ENCODE results near the gene CYP2U1. TPM values are rescaled to one million over a fixed set of nuclear protein-coding genes. Genes with fewer than 3 reads are reported as not detected.

CYP2U1 gene
- polyA plus RNA-seq, 1 of the 3 experiments (the other 2 are of a cell fraction) = 2.0 TPM

- no peak for TF ChIP-seq IRF3 (IDR thresholded peaks at IDR 0.05; ENCODE audit: low read depth, low read length)
- no peak for TF ChIP-seq NFIC (IDR thresholded peaks at IDR 0.05; ENCODE audit: borderline replicate concordance)
- TF ChIP-seq, protein P1, sequence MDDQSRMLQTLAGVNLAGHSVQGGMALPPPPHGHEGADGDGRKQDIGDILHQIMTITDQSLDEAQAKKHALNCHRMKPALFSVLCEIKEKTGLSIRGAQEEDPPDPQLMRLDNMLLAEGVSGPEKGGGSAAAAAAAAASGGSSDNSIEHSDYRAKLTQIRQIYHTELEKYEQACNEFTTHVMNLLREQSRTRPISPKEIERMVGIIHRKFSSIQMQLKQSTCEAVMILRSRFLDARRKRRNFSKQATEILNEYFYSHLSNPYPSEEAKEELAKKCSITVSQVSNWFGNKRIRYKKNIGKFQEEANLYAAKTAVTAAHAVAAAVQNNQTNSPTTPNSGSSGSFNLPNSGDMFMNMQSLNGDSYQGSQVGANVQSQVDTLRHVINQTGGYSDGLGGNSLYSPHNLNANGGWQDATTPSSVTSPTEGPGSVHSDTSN (IDR thresholded peaks at IDR 0.05) = peak; percentile 36
- TF ChIP-seq, protein P2, sequence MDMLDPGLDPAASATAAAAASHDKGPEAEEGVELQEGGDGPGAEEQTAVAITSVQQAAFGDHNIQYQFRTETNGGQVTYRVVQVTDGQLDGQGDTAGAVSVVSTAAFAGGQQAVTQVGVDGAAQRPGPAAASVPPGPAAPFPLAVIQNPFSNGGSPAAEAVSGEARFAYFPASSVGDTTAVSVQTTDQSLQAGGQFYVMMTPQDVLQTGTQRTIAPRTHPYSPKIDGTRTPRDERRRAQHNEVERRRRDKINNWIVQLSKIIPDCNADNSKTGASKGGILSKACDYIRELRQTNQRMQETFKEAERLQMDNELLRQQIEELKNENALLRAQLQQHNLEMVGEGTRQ (IDR thresholded peaks at IDR 0.05; ENCODE audit: borderline replicate concordance, low read depth, low read length) = no peak
- no peak for TF ChIP-seq EP300 (IDR thresholded peaks at IDR 0.05; ENCODE audit: borderline replicate concordance in 1 of 2, low read depth in 1 of 2, low read length in 1 of 2)
These were observed 35.1 kb upstream of the CYP2U1 start (continued) for GRCh38 chr4:107896158-107896645.

GRCh38 chr4:107896646-107897045 lies 34.7 kb upstream of the CYP2U1 start:
- no peak for DNase-seq

More at GRCh38 chr4:107896646-107897045, 34.7 kb upstream of the CYP2U1 start:
- Histone ChIP-seq H3K36me3 (replicated peaks in 1 of 2; ENCODE audit: control insufficient read depth in 1 of 2, insufficient read depth in 2 of 2, low read length in 1 of 2) (no peaks in the 10 kb centered on the region), H3K4me3 (ENCODE audit: low read depth in 2 of 2, low read length in 1 of 2) (no peak overlapping the region), H3K27me3 (ENCODE audit: insufficient read depth) (no peaks in the 10 kb centered on the region; the same call in none of the 2 replicates), H4K20me1 (ENCODE audit: insufficient read depth) (no peaks in the 10 kb centered on the region), H3K9me3 (no peaks in the 10 kb centered on the region), H3K4me2 (no peak overlapping the region; the same call in 1 of the 2 replicates), H3K9me2 (no peaks in the 10 kb centered on the region), H3F3A (replicated peaks; ENCODE audit: insufficient read depth) (peaks cover 8% of the 10 kb centered on the region), H3K27ac (ENCODE audit: low read depth in 2 of 2, low read length in 1 of 2) (peak overlapping the region; percentile 25 to 60; a peak in 1 of 4 replicates), H3K9ac (no peak overlapping the region), H3K4me1 (ENCODE audit: control insufficient read depth in 1 of 2, insufficient read depth in 2 of 2, low read depth in 1 of 2, low read length in 1 of 2) (peaks cover 0 to 2% of the 10 kb centered on the region in 2 experiments; a peak in 1 of 4 replicates), H2AFZ (ENCODE audit: low read depth) (no peak overlapping the region), H3K79me2 (ENCODE audit: insufficient read depth) (no peaks in the 10 kb centered on the region)
- ChIA-PET POLR2A (no interaction called here), CTCF (interaction anchor here (0.6 to 1.8 kb wide), 2 partner anchors 10 to 16 kb away, joined by 3 to 5 read pairs; no protein-coding TSS in a partner anchor)
- 3% methylated on average over 1 of the region's 1 CpG for WGBS (ENCODE audit: low lambda C conversion rate)
- no peak for TF ChIP-seq USF1 (IDR thresholded peaks at IDR 0.05; ENCODE audit: borderline replicate concordance, low read depth)
- TF ChIP-seq IRF3 (IDR thresholded peaks at IDR 0.05; ENCODE audit: low read depth, low read length) = no peak
- no peak for TF ChIP-seq POLR2AphosphoS5 (IDR thresholded peaks at IDR 0.05; ENCODE audit: low read depth, low read length)
- TF ChIP-seq REST (IDR thresholded peaks at IDR 0.05; ENCODE audit: low read depth, low read length) = no peak
- no peak for TF ChIP-seq YY1 (IDR thresholded peaks at IDR 0.05; ENCODE audit: low read depth)
- TF ChIP-seq ZBTB33 (IDR thresholded peaks at IDR 0.05; ENCODE audit: borderline replicate concordance, low read depth) = no peak
- no peak for TF ChIP-seq FOXM1 (IDR thresholded peaks at IDR 0.05; ENCODE audit: low read depth)
- no peak for TF ChIP-seq MXI1 (IDR thresholded peaks at IDR 0.05; ENCODE audit: low read depth, low read length)
- no peak for TF ChIP-seq EZH2phosphoT487 (IDR thresholded peaks at IDR 0.05; ENCODE audit: borderline replicate concordance, low read depth)
- no peak for TF ChIP-seq RCOR1 (IDR thresholded peaks at IDR 0.05; ENCODE audit: low read length)
- TF ChIP-seq, protein P3, sequence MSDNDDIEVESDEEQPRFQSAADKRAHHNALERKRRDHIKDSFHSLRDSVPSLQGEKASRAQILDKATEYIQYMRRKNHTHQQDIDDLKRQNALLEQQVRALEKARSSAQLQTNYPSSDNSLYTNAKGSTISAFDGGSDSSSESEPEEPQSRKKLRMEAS (IDR thresholded peaks at IDR 0.05; ENCODE audit: low read depth) = no peak
- TF ChIP-seq NRF1 (IDR thresholded peaks at IDR 0.05; ENCODE audit: low read depth, low read length) = no peak
- no peak for TF ChIP-seq SMC3 (IDR thresholded peaks at IDR 0.05; ENCODE audit: low read depth, low read length)
- no peak for TF ChIP-seq ELF1 (IDR thresholded peaks at IDR 0.05)
- TF ChIP-seq NFIC (IDR thresholded peaks at IDR 0.05; ENCODE audit: borderline replicate concordance) = no peak
- TF ChIP-seq TEAD4 (IDR thresholded peaks at IDR 0.05; ENCODE audit: borderline replicate concordance, insufficient read depth) = no peak
- no peak for TF ChIP-seq TCF12 (IDR thresholded peaks at IDR 0.05)
